Suppressor macrophage treated with lipopolysaccharide for 1 hour (primary cell): ENCODE measurements around the gene MDM4.

Experiments
- DNase-seq, 3 donors: peaks; one replicate each; pipeline ENCODE4 v3.0.0-alpha.2; 2020 to 2022

The MDM4 gene

GRCh38 chr1:204581759-204582158 is 65.6 kb downstream of the MDM4 start:
- DNase-seq = no peak

- DNase-seq = peak in 2 of 3 donors; percentile 8 to 10
Observed at GRCh38 chr1:204583909-204584632, 67.9 kb downstream of the MDM4 start.

- no peak for DNase-seq
Observed at GRCh38 chr1:204584699-204585372, 68.6 kb downstream of the MDM4 start.

GRCh38 chr1:204587621-204588020 is 71.4 kb downstream of the MDM4 start:
- no peak for DNase-seq

GRCh38 chr1:204588826-204589225 is 72.6 kb downstream of the MDM4 start:
- DNase-seq = no peak

- no peak for DNase-seq
Observed at GRCh38 chr1:204589409-204590038, 73.3 kb downstream of the MDM4 start.

GRCh38 chr1:204591473-204592090 is 75.4 kb downstream of the MDM4 start:
- no peak for DNase-seq

GRCh38 chr1:204592246-204592948 is 76.2 kb downstream of the MDM4 start:
- DNase-seq = no peak

GRCh38 chr1:204598319-204598969 is 82.2 kb downstream of the MDM4 start:
- peak; percentile 20 to 38 (median 30) for DNase-seq

GRCh38 chr1:204599098-204599497 is 82.9 kb downstream of the MDM4 start:
- no peak for DNase-seq

- no peak for DNase-seq
Observed at GRCh38 chr1:204599596-204599995, 83.4 kb downstream of the MDM4 start.

GRCh38 chr1:204600203-204600602 is 84.0 kb downstream of the MDM4 start:
- no peak for DNase-seq

- DNase-seq = no peak
Observed at GRCh38 chr1:204600968-204601367, 84.8 kb downstream of the MDM4 start.

GRCh38 chr1:204602111-204602579 is 85.9 kb downstream of the MDM4 start:
- no peak for DNase-seq

GRCh38 chr1:204602871-204603542 is 86.8 kb downstream of the MDM4 start:
- DNase-seq = no peak

GRCh38 chr1:204605791-204606190 is 89.6 kb downstream of the MDM4 start:
- no peak for DNase-seq
